Body of pancreas (tissue), 4 donors: ENCODE measurements around the gene KCNJ14. TPM values are rescaled to one million over a fixed set of nuclear protein-coding genes. Genes with fewer than 3 reads are reported as not detected.

Experiments
- ATAC-seq: fragments of 150-250 bp; one replicate; pipeline ENCODE4 v1.9.1; 2016
- DNase-seq, 4 donors: peaks; one replicate each; pipeline ENCODE4 v3.0.0-alpha.2; 2019
- H3K27ac ChIP-seq, 4 donors: fragments of 200-600 bp; sonication (generic); 1 replicate in 3 of 4; 2 replicates in 1 of 4; pipeline versions ENCODE4 v1.5.1 to v1.6.1; 2016 to 2019; ENCODE audit warnings: mild to moderate bottlenecking in 1 of 4, mixed read lengths in 1 of 4, moderate library complexity in 1 of 4
- H3K27me3 ChIP-seq, 2 donors: fragments of 200-600 bp; sonication (generic); one replicate each; pipeline ENCODE4 v1.6.0; 2016; ENCODE audit warnings: mild to moderate bottlenecking in 1 of 2
- H3K36me3 ChIP-seq, 2 donors: fragments of 200-600 bp; sonication (generic); replicated peaks in 1 of 2; 2 replicates each; pipeline ENCODE4 v1.5.1; 2016; ENCODE audit warnings: low read depth in 2 of 2; ENCODE audit not compliant: insufficient read depth in 1 of 2
- H3K4me1 ChIP-seq: fragments of 200-600 bp; sonication (generic); one replicate; pipeline ENCODE4 v1.6.0; 2016
- H3K4me3 ChIP-seq, 2 donors: fragments of 200-600 bp; sonication (generic); 1 replicate in 1 of 2; 2 replicates in 1 of 2; pipeline ENCODE4 v1.5.1; 2016 to 2019
- H3K9me3 ChIP-seq, 3 donors: fragments of 200-600 bp; sonication (generic); 1 replicate in 2 of 3; 2 replicates in 1 of 3; pipeline ENCODE4 v1.5.1; 2016
- CTCF ChIP-seq, 7 experiments: fragments of 450-650 bp in 4 of 7; fragments of 200-600 bp in 3 of 7; sonication (generic) in 3 of 7; IDR thresholded peaks; one replicate each; pipeline ENCODE4 v1.5.1; 2016 to 2019; ENCODE audit warnings: antibody characterized with exemption in 7 of 7
- POLR2A ChIP-seq, 3 donors: fragments of 450-650 bp; IDR thresholded peaks; one replicate each; pipeline ENCODE4 v1.6.1; 2016; ENCODE audit warnings: antibody characterized with exemption in 3 of 3, mild to moderate bottlenecking in 2 of 3
- WGBS, 2 donors: methylation state at CpG; one replicate each; pipeline ENCODE4 v1.1.5; 2017; 5-methylcytosine and 5-hydroxymethylcytosine counted together
- intact Hi-C: fragments of 100-400 bp; cut with DNase I; formaldehyde crosslinking; loops from one replicate; pipeline ENCODE4 v1.15.1; 2023
- total RNA-seq, 2 donors: library from RNA; depleted of rRNA; stranded (reverse); fragments of >200 nt; gene quantifications; one replicate each; pipeline ENCODE4 v1.1.0, GENCODE V29; 2016

The KCNJ14 gene
- total RNA-seq, 2 donors from 2014 or later, result 0.66 to 1.6 TPM

GRCh38 chr19:48514123-48514458 is 58.7 kb downstream of the KCNJ14 start:
- no peak for TF ChIP-seq CTCF (IDR thresholded peaks at IDR 0.05)
- TF ChIP-seq POLR2A (IDR thresholded peaks at IDR 0.05), result no peak
- Histone ChIP-seq H3K4me3 (no peak overlapping the region), H3K27me3 (peaks cover 0 to 4% of the 10 kb centered on the region in 2 donors), H3K27ac (no peak overlapping the region), H3K36me3 (no peaks in the 10 kb centered on the region), H3K9me3 (no peaks in the 10 kb centered on the region), H3K4me1 (peaks cover 14% of the 10 kb centered on the region)
- ATAC-seq (no peak), DNase-seq (no peak)
- 26 to 29% methylated on average over 10 to 11 of the region's 11 CpGs for WGBS, 2 donors
- intact Hi-C loops, result no loop called here

- Histone ChIP-seq H3K4me3 (no peak overlapping the region), H3K4me1 (peaks cover 11% of the 10 kb centered on the region), H3K27ac (no peak overlapping the region), H3K9me3 (no peaks in the 10 kb centered on the region), H3K36me3 (no peaks in the 10 kb centered on the region), H3K27me3 (peaks cover 0 to 4% of the 10 kb centered on the region in 2 donors)
- no peak for ATAC-seq
- peak in 1 of 4 donors; percentile 44 for DNase-seq
- intact Hi-C loops, result no loop called here
- 49 to 69% methylated on average over 8 of the region's 8 CpGs for WGBS, 2 donors
- TF ChIP-seq POLR2A (IDR thresholded peaks at IDR 0.05), result no peak
- TF ChIP-seq CTCF (IDR thresholded peaks at IDR 0.05), result no peak
Observed at GRCh38 chr19:48516536-48516935, 61.2 kb downstream of the KCNJ14 start.

Other genes starting within 250 kb of the KCNJ14 start
- 10 to 100 TPM; 23.7 to 24.4 TPM for gene CARD8, start 199.7 kb upstream of the KCNJ14 start, total RNA-seq
- gene ZNF114, start 185.5 kb upstream of the KCNJ14 start, total RNA-seq, result under 1 TPM in 1 of 2 donors, not detected in 1; 0.26 TPM
- 1 to 10 TPM; 2.6 to 7.0 TPM for gene EMP3, start 130.0 kb upstream of the KCNJ14 start, total RNA-seq
- 10 to 100 TPM; 14.5 to 16.1 TPM for gene TMEM143, start 91.6 kb upstream of the KCNJ14 start, total RNA-seq
- under 1 TPM in 1 of 2 donors, not detected in 1; 0.78 TPM for gene SYNGR4, start 91.2 kb upstream of the KCNJ14 start, total RNA-seq
- gene KDELR1, start 64.0 kb upstream of the KCNJ14 start, total RNA-seq, result 10 to 100 TPM; 47.5 to 51.4 TPM
- 1 to 10 TPM in 1 of 2 donors, under 1 TPM in 1; 0.26 to 2.0 TPM for gene GRIN2D, start 61.9 kb upstream of the KCNJ14 start, total RNA-seq
- gene GRWD1, start 9.6 kb upstream of the KCNJ14 start, total RNA-seq, result 10 to 100 TPM; 11.9 TPM
- 10 to 100 TPM; 76.1 to 94.2 TPM for gene CYTH2, start 13.8 kb downstream of the KCNJ14 start, total RNA-seq
- 1 to 10 TPM; 4.2 to 9.6 TPM for gene LMTK3, start 56.3 kb downstream of the KCNJ14 start, total RNA-seq
- 1 to 10 TPM in 1 of 2 donors, not detected in 1; 1.0 TPM for gene SULT2B1, start 96.6 kb downstream of the KCNJ14 start, total RNA-seq
- not detected for gene SPACA4, start 151.2 kb downstream of the KCNJ14 start, total RNA-seq
- gene FAM83E, start 159.5 kb downstream of the KCNJ14 start, total RNA-seq, result 1 to 10 TPM in 1 of 2 donors, under 1 TPM in 1; 0.33 to 4.2 TPM
- 1,000 to 10,000 TPM; 2,402 to 3,112 TPM for gene RPL18, start 163.6 kb downstream of the KCNJ14 start, total RNA-seq
- 10 to 100 TPM in 1 of 2 donors, 1 to 10 TPM in 1; 8.3 to 37.6 TPM for gene SPHK2, start 163.9 kb downstream of the KCNJ14 start, total RNA-seq
- gene DBP, start 181.8 kb downstream of the KCNJ14 start, total RNA-seq, result 1 to 10 TPM; 2.0 to 4.9 TPM
- gene CA11, start 190.6 kb downstream of the KCNJ14 start, total RNA-seq, result 1 to 10 TPM in 1 of 2 donors, not detected in 1; 2.9 TPM
- not detected for gene NTN5, start 217.4 kb downstream of the KCNJ14 start, total RNA-seq
- 1 to 10 TPM; 2.0 to 3.4 TPM for gene FUT2, start 240.4 kb downstream of the KCNJ14 start, total RNA-seq